ENCODE measurements around the gene ITPRID2. TPM values are rescaled to one million over a fixed set of nuclear protein-coding genes. Genes with fewer than 3 reads are reported as not detected.

ITPRID2 gene
- total and polyA plus RNA-seq, 2 of the 13 experiments (the other 11 are each of a cell fraction or from before 2014, with no cell fraction given), result 44.8 to 62.3 TPM

GRCh38 chr2:181891966-181892798 lies 652 bp downstream of the ITPRID2 start (continued):
- TF ChIP-seq CSRNP2 (CRISPR knock-in tag; conservative IDR thresholded peaks at IDR 0.05; ENCODE audit: low read depth) (no peak; the same call in 1 of the 2 replicates), SMAD9 (CRISPR knock-in tag; IDR thresholded peaks at IDR 0.05) (peak; percentile 93), ZNF740 (CRISPR knock-in tag; IDR thresholded peaks at IDR 0.05) (peak; percentile 88), HNRNPK (IDR thresholded peaks at IDR 0.05; ENCODE audit: low read depth, low read length, poor library complexity, severe bottlenecking) (peak; percentile 99), HNRNPLL (IDR thresholded peaks at IDR 0.05; ENCODE audit: low read depth, low read length, poor library complexity, severe bottlenecking) (peak; percentile 74), ETV5 (CRISPR knock-in tag; IDR thresholded peaks at IDR 0.05; ENCODE audit: borderline replicate concordance) (no peak; the same call in 1 of the 2 replicates), ZNF792 (CRISPR knock-in tag; IDR thresholded peaks at IDR 0.05) (peak; percentile 86), ZNF607 (CRISPR knock-in tag; IDR thresholded peaks at IDR 0.05; ENCODE audit: borderline replicate concordance) (peak; percentile 94), MATR3 (CRISPR knock-in tag; IDR thresholded peaks at IDR 0.05) (no peak), THYN1 (CRISPR knock-in tag; IDR thresholded peaks at IDR 0.05; ENCODE audit: borderline replicate concordance, low read depth) (no peak), FOXA3 (CRISPR knock-in tag; IDR thresholded peaks at IDR 0.05) (no peak; the same call in 1 of the 2 replicates), SPEN (CRISPR knock-in tag; IDR thresholded peaks at IDR 0.05; ENCODE audit: low read depth) (peak; percentile 62; the same call in 1 of the 2 replicates), ZSCAN25 (CRISPR knock-in tag; IDR thresholded peaks at IDR 0.05) (peak; percentile 74), SP4 (CRISPR knock-in tag; IDR thresholded peaks at IDR 0.05) (peak; percentile 89; the same call in 1 of the 2 replicates), EP300 (IDR thresholded peaks at IDR 0.05; ENCODE audit: low read depth in 2 of 2, low read length in 2 of 2) (no peak), EP300 (CRISPR knock-in tag; IDR thresholded peaks at IDR 0.05; ENCODE audit: borderline replicate concordance) (no peak), HOXA3 (CRISPR knock-in tag; IDR thresholded peaks at IDR 0.05) (peak; percentile 87), HBP1 (CRISPR knock-in tag; IDR thresholded peaks at IDR 0.05; ENCODE audit: low read depth) (no peak; the same call in 1 of the 2 replicates), ZNF883 (CRISPR knock-in tag; IDR thresholded peaks at IDR 0.05; ENCODE audit: not compliant biosample characterization) (peak; percentile 100), ZNF570 (CRISPR knock-in tag; IDR thresholded peaks at IDR 0.05; ENCODE audit: borderline replicate concordance) (peak; percentile 87; the same call in 1 of the 2 replicates), SNRNP70 (IDR thresholded peaks at IDR 0.05; ENCODE audit: low read depth, low read length) (no peak), ZFP82 (CRISPR knock-in tag; IDR thresholded peaks at IDR 0.05; ENCODE audit: borderline replicate concordance) (peak; percentile 71), ZNF567 (CRISPR knock-in tag; IDR thresholded peaks at IDR 0.05; ENCODE audit: borderline replicate concordance) (peak; percentile 86; the same call in 1 of the 2 replicates), ZNF746 (CRISPR knock-in tag; IDR thresholded peaks at IDR 0.05) (peak; percentile 83)
- TF ChIP-seq, protein P1, sequence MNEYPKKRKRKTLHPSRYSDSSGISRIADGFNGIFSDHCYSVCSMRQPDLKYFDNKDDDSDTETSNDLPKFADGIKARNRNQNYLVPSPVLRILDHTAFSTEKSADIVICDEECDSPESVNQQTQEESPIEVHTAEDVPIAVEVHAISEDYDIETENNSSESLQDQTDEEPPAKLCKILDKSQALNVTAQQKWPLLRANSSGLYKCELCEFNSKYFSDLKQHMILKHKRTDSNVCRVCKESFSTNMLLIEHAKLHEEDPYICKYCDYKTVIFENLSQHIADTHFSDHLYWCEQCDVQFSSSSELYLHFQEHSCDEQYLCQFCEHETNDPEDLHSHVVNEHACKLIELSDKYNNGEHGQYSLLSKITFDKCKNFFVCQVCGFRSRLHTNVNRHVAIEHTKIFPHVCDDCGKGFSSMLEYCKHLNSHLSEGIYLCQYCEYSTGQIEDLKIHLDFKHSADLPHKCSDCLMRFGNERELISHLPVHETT (CRISPR knock-in tag; conservative IDR thresholded peaks at IDR 0.05), result peak; percentile 74; the same call in 1 of the 2 replicates
